Measurements from ENCODE around the gene C2orf72.

DNA sequence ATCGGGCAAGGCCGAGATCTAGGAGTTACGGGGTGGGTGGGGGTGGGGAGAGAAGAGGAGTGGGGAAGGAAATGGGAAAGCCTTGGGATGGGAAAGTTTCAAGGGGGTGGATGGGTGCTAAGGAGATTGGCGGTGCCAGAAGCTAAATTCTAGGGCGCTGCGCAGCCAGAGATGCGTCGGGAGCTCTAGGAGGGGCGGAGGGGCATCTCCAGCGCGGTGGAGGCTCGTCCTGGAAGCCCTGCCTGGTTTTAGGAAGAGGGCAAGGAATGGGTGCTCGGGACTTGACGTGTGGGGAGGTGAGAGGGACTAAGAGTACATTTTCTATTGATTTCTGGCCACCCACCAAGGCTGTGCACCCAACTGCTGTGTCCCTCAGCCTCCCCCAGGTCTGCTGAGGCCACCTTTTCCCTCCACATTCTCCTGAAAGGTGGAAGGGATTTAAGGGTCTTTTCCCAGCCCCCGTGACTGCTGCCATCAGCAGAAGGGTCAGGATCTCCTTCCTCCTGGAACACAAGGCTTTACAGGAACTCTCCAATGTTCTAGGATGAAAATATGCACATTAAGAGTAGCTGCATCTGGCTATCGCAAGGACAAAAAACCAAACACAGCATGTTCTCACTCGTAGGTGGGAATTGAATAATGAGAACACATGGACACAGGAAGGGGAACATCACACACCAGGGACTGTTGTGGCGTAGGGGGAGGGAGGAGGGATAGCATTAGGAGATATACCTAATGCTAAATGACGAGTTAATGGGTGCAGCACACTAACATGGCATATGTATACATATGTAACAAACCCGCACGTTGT is 1.4 kb downstream of the C2orf72 start:
- TF ChIP-seq, protein P1, sequence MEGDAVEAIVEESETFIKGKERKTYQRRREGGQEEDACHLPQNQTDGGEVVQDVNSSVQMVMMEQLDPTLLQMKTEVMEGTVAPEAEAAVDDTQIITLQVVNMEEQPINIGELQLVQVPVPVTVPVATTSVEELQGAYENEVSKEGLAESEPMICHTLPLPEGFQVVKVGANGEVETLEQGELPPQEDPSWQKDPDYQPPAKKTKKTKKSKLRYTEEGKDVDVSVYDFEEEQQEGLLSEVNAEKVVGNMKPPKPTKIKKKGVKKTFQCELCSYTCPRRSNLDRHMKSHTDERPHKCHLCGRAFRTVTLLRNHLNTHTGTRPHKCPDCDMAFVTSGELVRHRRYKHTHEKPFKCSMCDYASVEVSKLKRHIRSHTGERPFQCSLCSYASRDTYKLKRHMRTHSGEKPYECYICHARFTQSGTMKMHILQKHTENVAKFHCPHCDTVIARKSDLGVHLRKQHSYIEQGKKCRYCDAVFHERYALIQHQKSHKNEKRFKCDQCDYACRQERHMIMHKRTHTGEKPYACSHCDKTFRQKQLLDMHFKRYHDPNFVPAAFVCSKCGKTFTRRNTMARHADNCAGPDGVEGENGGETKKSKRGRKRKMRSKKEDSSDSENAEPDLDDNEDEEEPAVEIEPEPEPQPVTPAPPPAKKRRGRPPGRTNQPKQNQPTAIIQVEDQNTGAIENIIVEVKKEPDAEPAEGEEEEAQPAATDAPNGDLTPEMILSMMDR (conservative IDR thresholded peaks at IDR 0.05 in 1 of 2, IDR thresholded peaks at IDR 0.05 in 1 of 2; ENCODE audit: low read depth in 1 of 2, low read length in 2 of 2), result no peak
- TF ChIP-seq EZH2 (IDR thresholded peaks at IDR 0.05; ENCODE audit: low read length, missing control alignments), result no peak

Measured in fibroblast of lung (primary cell).